Endothelial cell of umbilical vein (primary cell): ENCODE data around the gene SCAMP5. TPM values are rescaled to one million over a fixed set of nuclear protein-coding genes. Genes with fewer than 3 reads are reported as not detected.

Experiments
- BruUV-seq: library from RNA; stranded (reverse); fragments of 400-500 nt; replicated peaks from 2 replicates; lab custom pipeline; 2021; lab: Mats Ljungman, UMichigan
- CTCF ChIA-PET: fragments of 300-600, 350-600 bp; sonication (Branson Sonifier 250); formaldehyde crosslinking; loops from one replicate; lab custom pipeline; 2021; ENCODE audit warnings: antibody characterized with exemption, inconsistent platforms; lab: Charles Lee
- POLR2A ChIA-PET: fragments of 300-600, 350-600 bp; sonication (Branson Sonifier 250); formaldehyde crosslinking; loops from one replicate; lab custom pipeline; 2021; ENCODE audit warnings: antibody characterized with exemption, inconsistent platforms; lab: Charles Lee
- DNase-seq: peaks from one replicate; pipeline ENCODE4 v3.0.0-alpha.2; 2011; ENCODE audit warnings: low read depth, low spot score
- FAIRE-seq: peaks from 2 replicates; lab custom pipeline; 2011; peaks lifted over from hg19 to GRCh38; lab: Jason Lieb, UNC
- H2AFZ ChIP-seq: 2 replicates; pipeline ENCODE4 v1.6.0; 2012; ENCODE audit warnings: low read depth, low read length, control low read depth, inconsistent platforms
- H3K27ac ChIP-seq: 2 replicates; pipeline ENCODE4 v1.5.1; 2011; ENCODE audit warnings: low read depth, mild to moderate bottlenecking, control low read depth, low read length, moderate library complexity; ENCODE audit not compliant: insufficient read depth
- H3K27me3 ChIP-seq, 2 experiments: 2 replicates each; pipeline versions ENCODE4 v1.6.0 to v1.6.1; 2011; ENCODE audit warnings: low read length in 2 of 2, mixed read lengths in 1 of 2; ENCODE audit not compliant: control insufficient read depth in 2 of 2, insufficient read depth in 2 of 2
- H3K36me3 ChIP-seq, 2 experiments: 2 replicates in 1 of 2; 3 replicates in 1 of 2; pipeline ENCODE4 v1.5.1; 2011; ENCODE audit warnings: low read length in 2 of 2, mild to moderate bottlenecking in 1 of 2, moderate library complexity in 1 of 2; ENCODE audit not compliant: control insufficient read depth in 2 of 2, insufficient read depth in 2 of 2; ENCODE audit errors: extremely low read depth in 1 of 2
- H3K4me1 ChIP-seq: 3 replicates; pipeline ENCODE4 v1.5.1; 2011; ENCODE audit warnings: mild to moderate bottlenecking, low read length; ENCODE audit not compliant: control insufficient read depth, insufficient read depth; ENCODE audit errors: extremely low read depth
- H3K4me2 ChIP-seq: 2 replicates; pipeline ENCODE4 v1.6.1; 2011; ENCODE audit warnings: low read length, control low read depth, mixed read lengths; ENCODE audit not compliant: insufficient read depth
- H3K4me3 ChIP-seq, 3 experiments: fragments of 200-600 bp in 1 of 3; sonication (generic), shearing (Covaris generic) in 1 of 3; replicated peaks in 1 of 3; 2 replicates each; pipeline ENCODE4 v1.5.1; 2011 to 2016; ENCODE audit warnings: control low read depth in 3 of 3, low read length in 3 of 3, mild to moderate bottlenecking in 2 of 3, inconsistent platforms in 1 of 3, low read depth in 1 of 3, moderate library complexity in 1 of 3; ENCODE audit not compliant: insufficient read depth in 1 of 3
- H3K79me2 ChIP-seq: 2 replicates; pipeline ENCODE4 v1.6.0; 2012; ENCODE audit warnings: low read length, inconsistent platforms; ENCODE audit not compliant: control insufficient read depth, insufficient read depth
- H3K9ac ChIP-seq: replicated peaks from 2 replicates; pipeline ENCODE3; 2011; ENCODE audit warnings: low read length, control low read depth; ENCODE audit not compliant: insufficient read depth; ENCODE audit errors: extremely low read depth
- H3K9me1 ChIP-seq: replicated peaks from 3 replicates; pipeline ENCODE4 v1.6.0; 2011; ENCODE audit warnings: mild to moderate bottlenecking, low read length; ENCODE audit not compliant: control insufficient read depth, insufficient read depth; ENCODE audit errors: extremely low read depth
- H3K9me3 ChIP-seq: replicated peaks from 2 replicates; pipeline ENCODE4 v1.5.1; 2012; ENCODE audit warnings: low read length, inconsistent platforms; ENCODE audit not compliant: control insufficient read depth, insufficient read depth
- H4K20me1 ChIP-seq: replicated peaks from 2 replicates; pipeline ENCODE3; 2011; ENCODE audit warnings: mild to moderate bottlenecking, low read length; ENCODE audit not compliant: control insufficient read depth, insufficient read depth; ENCODE audit errors: extremely low read depth
- EZH2 ChIP-seq: IDR thresholded peaks from 2 replicates; pipeline ENCODE4 v1.6.1; 2012; ENCODE audit warnings: borderline replicate concordance, low read depth, mild to moderate bottlenecking, moderate library complexity, low read length, inconsistent platforms; ENCODE audit not compliant: severe bottlenecking
- FOS ChIP-seq: IDR thresholded peaks from 2 replicates; pipeline ENCODE4 v1.6.1; 2011; ENCODE audit warnings: mild to moderate bottlenecking, low read length, moderate library complexity, borderline replicate concordance; ENCODE audit not compliant: insufficient read depth
- GATA2 ChIP-seq: IDR thresholded peaks from 2 replicates; pipeline ENCODE4 v1.7.0; 2011; ENCODE audit warnings: low read depth, mild to moderate bottlenecking, moderate library complexity, mixed read lengths, low read length; ENCODE audit not compliant: insufficient read length, insufficient read depth
- JUN ChIP-seq: IDR thresholded peaks from 2 replicates; pipeline ENCODE4 v1.6.1; 2011; ENCODE audit warnings: borderline replicate concordance, low read depth; ENCODE audit not compliant: insufficient read length, insufficient read depth
- MYC ChIP-seq: IDR thresholded peaks from one replicate; pipeline ENCODE4 v1.6.1; 2011; ENCODE audit warnings: mild to moderate bottlenecking, low read depth, low read length
- dilution Hi-C: fragments of 300-500 bp; cut with MboI; formaldehyde crosslinking; loops from one replicate; pipeline ENCODE4 v1.15.0; 2019; ENCODE audit warnings: low sequenced_read_pairs; ENCODE audit not compliant: extremely low pct_ligation_motif_present
- intact Hi-C: fragments of 100-400 bp; cut with micrococcal nuclease; formaldehyde crosslinking; loops from one replicate; pipeline ENCODE4 v1.10.0; 2022
- polyA plus RNA-seq, 4 experiments: library from polyadenylated mRNA; depleted of rRNA in 3 of 4; stranded (reverse) in 3 of 4; unstranded in 1 of 4; fragments of >200 nt; gene quantifications; 2 replicates each; pipeline versions ENCODE4 v1.2.1 to v1.2.3, GENCODE V29; 2011 to 2012; ENCODE audit warnings: missing spikeins in 1 of 4
- total RNA-seq: library from RNA; stranded (reverse); gene quantifications from 2 replicates; pipeline ENCODE4 v1.2.3, GENCODE V29; 2021
- TF ChIP-seq, protein P1 (sequence below), 2 donors: IDR thresholded peaks; 1 replicate in 1 of 2; 2 replicates in 1 of 2; pipeline ENCODE4 v1.5.1; 2011; ENCODE audit warnings: low read length in 2 of 2, mild to moderate bottlenecking in 2 of 2, moderate library complexity in 2 of 2, control low read depth in 1 of 2, inconsistent platforms in 1 of 2, low read depth in 1 of 2; ENCODE audit not compliant: insufficient read depth in 1 of 2; ENCODE audit errors: extremely low read depth in 1 of 2

Gene SCAMP5
- total and polyA plus RNA-seq, 2 donors (not counting 3 experiments of a cell fraction or from before 2014, with no cell fraction given): 1.9 to 6.2 TPM

DNA sequence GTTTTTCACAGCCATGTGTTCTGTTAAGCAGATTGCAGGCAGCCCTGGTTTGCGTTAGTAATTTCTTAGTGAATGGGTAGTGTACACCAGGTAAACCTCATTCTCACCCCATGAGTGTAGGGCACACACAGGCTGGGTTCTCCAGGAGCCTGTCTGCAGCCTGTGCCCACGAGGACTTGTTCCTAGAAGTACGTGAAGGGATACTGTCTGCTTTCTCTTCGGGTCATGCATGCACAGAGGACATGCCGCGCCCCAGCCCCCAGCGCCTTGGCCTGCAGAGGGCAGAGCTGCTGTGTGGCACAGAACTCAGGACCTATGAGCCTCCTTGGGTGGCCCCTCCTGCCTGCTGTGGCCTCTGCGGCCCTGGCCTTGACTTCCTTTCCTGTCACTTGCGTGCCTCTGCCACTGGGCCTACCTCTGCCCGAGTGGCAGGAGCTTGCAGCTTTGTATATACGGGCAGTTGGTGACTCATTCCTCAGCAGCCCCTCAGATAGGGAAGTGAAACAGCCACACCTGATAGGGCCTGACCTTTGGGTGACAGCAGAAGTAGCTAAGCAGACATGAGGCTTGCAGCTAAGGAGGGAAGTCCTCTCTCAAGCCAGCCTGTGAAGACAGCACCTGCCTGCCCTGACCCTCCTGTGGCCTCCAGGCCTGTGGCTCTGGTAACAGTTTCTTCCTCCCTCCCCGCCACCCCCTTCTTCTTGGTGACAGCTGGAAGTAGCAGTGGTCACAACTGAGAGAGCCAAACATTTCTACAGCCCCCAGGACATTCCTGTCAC, 47.6 kb downstream of the SCAMP5 start:
- H3K9me1 ChIP-seq: no peaks in the 10 kb centered on the region
- H3K4me1 ChIP-seq: peaks cover 32% of the 10 kb centered on the region
- intact Hi-C loops: loop anchor here (1.0 to 2.0 kb wide), 5 partner anchors 14 to 161 kb away; no protein-coding TSS in a partner anchor
- DNase-seq (peak; percentile 63), FAIRE-seq (no peak)
- POLR2A ChIA-PET: interaction anchor here (0.6 to 2.7 kb wide), 5 partner anchors 13 to 161 kb away, joined by 3 to 20 read pairs (median 8); partner anchors contain the start of gene C15orf39
- dilution Hi-C loops: no loop called here
- no peak overlapping the region for H3K4me2 ChIP-seq
- TF ChIP-seq, protein P1, sequence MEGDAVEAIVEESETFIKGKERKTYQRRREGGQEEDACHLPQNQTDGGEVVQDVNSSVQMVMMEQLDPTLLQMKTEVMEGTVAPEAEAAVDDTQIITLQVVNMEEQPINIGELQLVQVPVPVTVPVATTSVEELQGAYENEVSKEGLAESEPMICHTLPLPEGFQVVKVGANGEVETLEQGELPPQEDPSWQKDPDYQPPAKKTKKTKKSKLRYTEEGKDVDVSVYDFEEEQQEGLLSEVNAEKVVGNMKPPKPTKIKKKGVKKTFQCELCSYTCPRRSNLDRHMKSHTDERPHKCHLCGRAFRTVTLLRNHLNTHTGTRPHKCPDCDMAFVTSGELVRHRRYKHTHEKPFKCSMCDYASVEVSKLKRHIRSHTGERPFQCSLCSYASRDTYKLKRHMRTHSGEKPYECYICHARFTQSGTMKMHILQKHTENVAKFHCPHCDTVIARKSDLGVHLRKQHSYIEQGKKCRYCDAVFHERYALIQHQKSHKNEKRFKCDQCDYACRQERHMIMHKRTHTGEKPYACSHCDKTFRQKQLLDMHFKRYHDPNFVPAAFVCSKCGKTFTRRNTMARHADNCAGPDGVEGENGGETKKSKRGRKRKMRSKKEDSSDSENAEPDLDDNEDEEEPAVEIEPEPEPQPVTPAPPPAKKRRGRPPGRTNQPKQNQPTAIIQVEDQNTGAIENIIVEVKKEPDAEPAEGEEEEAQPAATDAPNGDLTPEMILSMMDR (IDR thresholded peaks at IDR 0.05; ENCODE audit: extremely low read depth in 1 of 2, insufficient read depth in 1 of 2, low read depth in 1 of 2, low read length in 2 of 2): peak; percentile 49 to 67
- TF ChIP-seq EZH2 (no peak), GATA2 (no peak), JUN (peak; percentile 35), MYC (no peak), FOS (peak; percentile 66)
- H3K36me3 ChIP-seq: no peaks in the 10 kb centered on the region
- CTCF ChIA-PET: interaction anchor here (0.9 to 4.5 kb wide), 30 partner anchors 7 to 172 kb away, joined by 3 to 122 read pairs (median 6); partner anchors contain the start of genes C15orf39 and PPCDC
- peak overlapping the region; percentile 85 for H3K27ac ChIP-seq
- no peak overlapping the region for H3K4me3 ChIP-seq
- H3K27me3 ChIP-seq: no peaks in the 10 kb centered on the region
- H4K20me1 ChIP-seq: no peaks in the 10 kb centered on the region
- H3K9me3 ChIP-seq: no peaks in the 10 kb centered on the region
- H3K79me2 ChIP-seq: no peaks in the 10 kb centered on the region
- no peak overlapping the region for H2AFZ ChIP-seq
- no TSS peak for BruUV-seq
- peak overlapping the region; percentile 35 for H3K9ac ChIP-seq
